Fibroblast of skin of abdomen (primary cell): Measurements from ENCODE around the gene PDZRN4.
"Not testable (repeated sequence)": the region's sequence is repeated elsewhere in the genome, so short reads cannot be mapped to it uniquely, and the experiment has no call there.

ENCODE experiments used
- DNase-seq: peaks from one replicate; pipeline ENCODE4 v3.0.0-alpha.2; 2013

Gene PDZRN4

DNA sequence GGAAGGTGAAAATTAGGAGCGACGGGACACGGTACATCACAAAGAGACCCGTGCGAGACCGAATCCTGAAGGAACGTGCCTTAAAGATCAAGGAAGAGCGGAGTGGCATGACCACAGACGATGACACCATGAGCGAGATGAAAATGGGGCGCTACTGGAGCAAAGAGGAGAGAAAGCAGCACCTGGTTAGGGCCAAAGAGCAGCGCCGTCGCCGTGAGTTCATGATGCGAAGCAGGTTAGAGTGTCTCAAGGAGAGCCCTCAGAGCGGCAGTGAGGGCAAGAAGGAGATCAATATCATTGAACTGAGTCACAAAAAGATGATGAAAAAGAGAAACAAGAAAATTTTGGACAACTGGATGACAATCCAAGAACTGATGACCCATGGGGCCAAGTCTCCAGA lies 385.3 kb downstream of the PDZRN4 start:
- no peak for DNase-seq

DNA sequence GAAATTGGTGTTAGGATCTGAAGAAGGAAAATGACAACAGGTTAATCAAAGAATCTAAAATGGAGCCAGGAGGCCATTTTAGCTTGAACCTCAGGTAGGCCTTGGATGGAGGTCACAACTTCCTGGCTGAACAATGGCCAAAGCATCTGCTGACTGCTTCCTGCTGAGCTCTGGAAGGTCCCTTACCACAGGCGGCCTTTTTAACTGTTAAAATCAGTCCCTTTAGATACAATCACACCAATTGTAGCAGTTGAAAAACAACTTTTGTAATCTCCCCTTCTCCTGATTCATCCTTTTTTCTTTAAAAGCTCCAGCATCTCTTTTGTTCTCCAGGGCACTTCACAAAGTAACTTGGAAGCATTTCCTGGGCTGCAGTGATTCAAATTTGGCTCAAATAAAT lies 388.8 kb downstream of the PDZRN4 start:
- no peak for DNase-seq

DNA sequence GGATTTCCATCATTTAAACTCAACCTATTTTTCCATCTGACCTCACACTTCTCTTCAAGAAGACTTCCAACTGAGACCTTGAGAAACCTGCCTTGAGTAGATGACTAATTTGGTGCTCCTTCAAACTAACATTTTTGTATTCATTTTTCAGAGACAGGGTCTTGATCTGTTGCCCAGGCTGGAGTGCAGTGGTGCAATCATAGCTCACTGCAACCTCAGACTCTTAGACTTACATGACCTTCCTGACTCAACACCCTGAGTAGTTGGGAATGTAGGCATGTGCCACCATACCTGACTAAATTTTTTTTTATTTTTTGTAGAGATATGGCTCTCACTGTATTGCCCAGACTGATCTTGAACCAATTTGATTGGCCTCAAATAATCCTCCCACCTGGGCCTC lies 389.9 kb downstream of the PDZRN4 start:
- DNase-seq = no peak

GRCh38 chr12:41585784-41586183 lies 397.7 kb downstream of the PDZRN4 start:
- no peak for DNase-seq

DNA sequence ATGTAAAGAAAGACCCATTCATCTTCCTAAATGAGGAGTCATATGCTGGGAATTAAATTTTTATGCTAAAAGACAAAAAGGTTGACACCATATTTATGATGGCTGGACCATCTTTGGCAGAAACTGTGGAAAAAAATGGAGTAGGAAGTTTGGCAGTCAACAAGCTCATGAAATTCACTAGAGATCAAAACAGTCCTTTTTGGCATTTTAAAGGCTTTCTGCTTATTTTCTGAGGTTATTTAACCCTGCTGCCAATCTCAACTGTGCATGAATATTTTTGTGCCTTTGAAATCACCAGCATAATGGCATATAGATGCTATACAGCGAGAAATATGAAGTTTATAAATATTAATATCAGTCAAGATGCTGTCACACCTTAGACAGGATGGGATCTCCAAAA lies 399.5 kb downstream of the PDZRN4 start:
- no peak for DNase-seq

GRCh38 chr12:41589878-41590277 lies 401.8 kb downstream of the PDZRN4 start:
- DNase-seq = no peak

GRCh38 chr12:41596190-41596589 lies 408.1 kb downstream of the PDZRN4 start:
- no peak for DNase-seq

GRCh38 chr12:41604830-41605229 lies 416.7 kb downstream of the PDZRN4 start:
- DNase-seq = no peak

GRCh38 chr12:41605545-41606305 lies 417.6 kb downstream of the PDZRN4 start:
- DNase-seq = peak; percentile 1

GRCh38 chr12:41606468-41607445 lies 418.6 kb downstream of the PDZRN4 start:
- DNase-seq = no peak

DNA sequence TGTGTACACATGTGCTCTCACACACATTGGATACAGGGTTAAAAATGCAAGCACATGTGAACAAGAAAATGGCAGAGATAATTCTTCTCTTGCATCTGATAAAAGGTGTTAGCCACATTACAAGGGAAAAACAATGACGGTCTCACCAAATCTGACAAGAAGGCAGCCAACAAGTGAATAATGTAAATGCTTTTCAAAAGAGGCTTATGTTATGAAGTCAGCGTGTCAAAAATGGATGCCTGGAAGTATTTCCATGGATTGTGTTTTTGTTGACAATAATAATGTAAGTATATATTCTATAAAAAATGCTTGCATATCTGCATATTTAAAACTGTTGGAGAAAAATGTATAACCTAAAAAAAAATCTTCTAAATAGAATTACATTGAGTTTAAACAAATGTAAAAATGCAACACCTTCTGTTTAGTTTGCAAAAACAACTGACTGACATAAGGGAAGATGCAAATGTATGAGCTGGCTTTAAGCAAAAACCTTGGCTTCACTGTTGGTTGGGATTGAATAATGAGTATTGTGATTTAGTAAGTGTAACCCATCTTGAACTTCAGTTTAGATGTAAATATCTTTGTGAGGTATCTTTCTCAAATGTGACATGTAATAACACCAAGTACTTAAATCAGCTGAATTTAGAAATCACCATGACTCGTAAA lies 424.9 kb downstream of the PDZRN4 start:
- no peak for DNase-seq

DNA sequence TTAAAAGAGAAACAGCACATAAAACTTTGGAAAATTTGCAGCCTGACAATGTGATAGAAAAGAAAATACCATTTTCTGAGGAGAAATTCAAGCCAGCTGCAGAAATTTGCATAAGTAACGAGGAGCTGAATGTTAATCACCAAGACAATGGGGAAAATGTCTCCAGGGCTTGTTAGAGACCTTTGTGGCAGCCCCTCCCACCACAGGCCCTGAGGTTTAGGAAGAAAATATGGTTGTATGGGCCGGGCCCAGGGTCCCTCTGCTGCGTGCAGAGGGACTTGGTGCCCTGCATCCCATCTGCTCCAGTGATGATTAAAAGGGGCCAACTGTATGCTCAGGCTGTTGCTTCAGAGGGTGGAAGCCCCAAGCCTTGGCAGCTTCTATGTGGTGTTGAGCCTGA lies 427.1 kb downstream of the PDZRN4 start:
- not testable (repeated sequence) for DNase-seq

DNA sequence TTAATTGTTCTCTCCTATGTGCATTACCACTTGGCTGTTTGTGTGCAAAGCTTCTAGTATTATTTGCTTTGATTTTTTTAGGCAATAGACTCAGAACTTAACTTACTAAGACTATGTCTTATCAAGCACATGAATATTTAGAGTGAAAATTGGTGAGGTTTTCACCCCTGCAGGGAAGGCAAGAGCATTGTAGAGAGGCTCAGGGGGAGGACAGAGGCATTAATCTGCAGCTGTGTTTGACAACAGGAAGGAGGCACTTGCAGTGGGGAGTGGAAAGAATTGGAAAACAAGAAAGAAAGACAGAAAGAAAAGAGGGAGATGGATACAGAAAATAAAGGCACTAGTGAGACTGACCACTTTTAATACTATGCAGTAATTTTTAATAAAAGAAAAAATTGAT lies 431.6 kb downstream of the PDZRN4 start:
- DNase-seq = no peak

GRCh38 chr12:41621291-41621690 lies 433.2 kb downstream of the PDZRN4 start:
- DNase-seq = no peak
